Mesothelial cell of epicardium (in vitro differentiated cells): ENCODE data around the gene CCER1. TPM values are rescaled to one million over a fixed set of nuclear protein-coding genes. Genes with fewer than 3 reads are reported as not detected.

Experiments used
- DNase-seq, 2 experiments: peaks; one replicate each; pipeline ENCODE4 v3.0.0; 2021; ENCODE audit warnings: low spot score in 2 of 2; ENCODE audit not compliant: unreplicated experiment in 2 of 2
- H3K27ac Mint-ChIP-seq: 2 replicates; pipeline ENCODE4 v1.8.0; 2021; ENCODE audit warnings: mixed read lengths
- H3K27me3 Mint-ChIP-seq: 2 replicates; pipeline ENCODE4 v1.8.0; 2021; ENCODE audit warnings: low read depth, mixed read lengths
- H3K36me3 Mint-ChIP-seq: 2 replicates; pipeline ENCODE4 v1.8.0; 2021; ENCODE audit warnings: mixed read lengths
- H3K4me1 Mint-ChIP-seq: 2 replicates; pipeline ENCODE4 v1.8.0; 2021; ENCODE audit warnings: mixed read lengths
- H3K4me3 Mint-ChIP-seq: 2 replicates; pipeline ENCODE4 v1.8.0; 2021; ENCODE audit warnings: mild to moderate bottlenecking, moderate library complexity, mixed read lengths
- H3K9me3 Mint-ChIP-seq: 2 replicates; pipeline ENCODE4 v1.8.0; 2021; ENCODE audit warnings: mixed read lengths
- CTCF ChIP-seq: fragments of 200-600 bp; sonication (generic); IDR thresholded peaks from one replicate; pipeline ENCODE4 v1.5.0; 2021; ENCODE audit warnings: antibody characterized with exemption; ENCODE audit not compliant: unreplicated experiment
- total RNA-seq: library from RNA; stranded (reverse); gene quantifications from 3 replicates; pipeline ENCODE4 v1.2.1, GENCODE V29; 2021

Gene CCER1
- total RNA-seq, 1 donor from 2014 or later, result not detected

GRCh38 chr12:90958347-90958746, 3.4 kb upstream of the CCER1 start:
- TF ChIP-seq CTCF, result no peak
- H3K9me3 Mint-ChIP-seq, result no peaks in the 10 kb centered on the region
- no peak overlapping the region for H3K4me3 Mint-ChIP-seq
- H3K27ac Mint-ChIP-seq, result peak overlapping the region; percentile 35
- peaks cover 20% of the 10 kb centered on the region for H3K4me1 Mint-ChIP-seq
- no peaks in the 10 kb centered on the region for H3K27me3 Mint-ChIP-seq
- no peak for DNase-seq
- no peaks in the 10 kb centered on the region for H3K36me3 Mint-ChIP-seq

GRCh38 chr12:90954428-90954827, 548 bp downstream of the CCER1 start:
- Mint-ChIP-seq H3K4me3 (no peak overlapping the region), H3K4me1 (peaks cover 24% of the 10 kb centered on the region)

GRCh38 chr12:90953956-90954421, 987 bp downstream of the CCER1 start:
- peaks cover 20% of the 10 kb centered on the region for H3K4me1 Mint-ChIP-seq
- TF ChIP-seq CTCF, result peak; percentile 39
- no peaks in the 10 kb centered on the region for H3K9me3 Mint-ChIP-seq
- no peaks in the 10 kb centered on the region for H3K36me3 Mint-ChIP-seq
- H3K4me3 Mint-ChIP-seq, result no peak overlapping the region
- no peak for DNase-seq
- no peak overlapping the region for H3K27ac Mint-ChIP-seq
- H3K27me3 Mint-ChIP-seq, result no peaks in the 10 kb centered on the region

More at GRCh38 chr12:90954428-90954827, 548 bp downstream of the CCER1 start:
- Mint-ChIP-seq H3K36me3 (no peaks in the 10 kb centered on the region), H3K9me3 (no peaks in the 10 kb centered on the region), H3K27me3 (no peaks in the 10 kb centered on the region), H3K27ac (no peak overlapping the region)
- TF ChIP-seq CTCF, result no peak
- no peak for DNase-seq

GRCh38 chr12:90951432-90952105, 3.4 kb downstream of the CCER1 start:
- Mint-ChIP-seq H3K4me3 (no peak overlapping the region), H3K36me3 (no peaks in the 10 kb centered on the region), H3K9me3 (peaks cover 3% of the 10 kb centered on the region), H3K27ac (no peak overlapping the region), H3K27me3 (no peaks in the 10 kb centered on the region), H3K4me1 (peaks cover 20% of the 10 kb centered on the region)
- DNase-seq, result no peak
- no peak for TF ChIP-seq CTCF

- no peak for TF ChIP-seq CTCF
- Mint-ChIP-seq H3K4me1 (peaks cover 20% of the 10 kb centered on the region), H3K4me3 (no peak overlapping the region), H3K36me3 (no peaks in the 10 kb centered on the region), H3K27me3 (no peaks in the 10 kb centered on the region), H3K27ac (no peak overlapping the region), H3K9me3 (peaks cover 3% of the 10 kb centered on the region)
- no peak for DNase-seq
Measured at GRCh38 chr12:90947869-90948268, 7.1 kb downstream of the CCER1 start.
